HG03520 (cell line): ENCODE results near the gene CCDC197.

Experiments
- ATAC-seq: cut with Tn5 transposase; IDR thresholded peaks from one replicate; pipeline ENCODE4 v1.9.1; 2021; ENCODE audit warnings: mild to moderate bottlenecking, moderate library complexity; ENCODE audit not compliant: unreplicated experiment

Gene CCDC197

GRCh38 chr14:94040796-94041195, 43.7 kb downstream of the CCDC197 start:
- no peak for ATAC-seq

- no peak for ATAC-seq
Measured at GRCh38 chr14:94041551-94042346, 44.6 kb downstream of the CCDC197 start.

GRCh38 chr14:94042433-94043091, 45.5 kb downstream of the CCDC197 start:
- no peak for ATAC-seq

- no peak for ATAC-seq
Measured at GRCh38 chr14:94043111-94043755, 46.1 kb downstream of the CCDC197 start.

GRCh38 chr14:94043756-94044475, 46.8 kb downstream of the CCDC197 start:
- ATAC-seq: no peak

GRCh38 chr14:94044476-94045091, 47.5 kb downstream of the CCDC197 start:
- ATAC-seq: no peak

- ATAC-seq: no peak
Measured at GRCh38 chr14:94045101-94045500, 48.0 kb downstream of the CCDC197 start.

GRCh38 chr14:94045563-94046345, 48.7 kb downstream of the CCDC197 start:
- ATAC-seq: no peak

GRCh38 chr14:94046696-94047250, 49.7 kb downstream of the CCDC197 start:
- ATAC-seq: no peak

- no peak for ATAC-seq
Measured at GRCh38 chr14:94047581-94047980, 50.5 kb downstream of the CCDC197 start.

- ATAC-seq: no peak
Measured at GRCh38 chr14:94048691-94049624, 51.9 kb downstream of the CCDC197 start.

GRCh38 chr14:94049625-94050023, 52.5 kb downstream of the CCDC197 start:
- ATAC-seq: no peak

- no peak for ATAC-seq
Measured at GRCh38 chr14:94050231-94050880, 53.3 kb downstream of the CCDC197 start.

GRCh38 chr14:94051115-94051514, 54.0 kb downstream of the CCDC197 start:
- no peak for ATAC-seq

GRCh38 chr14:94051779-94052178, 54.7 kb downstream of the CCDC197 start:
- no peak for ATAC-seq

GRCh38 chr14:94052199-94052598, 55.1 kb downstream of the CCDC197 start:
- no peak for ATAC-seq

- ATAC-seq: no peak
Measured at GRCh38 chr14:94052662-94053061, 55.6 kb downstream of the CCDC197 start.

- ATAC-seq: no peak
Measured at GRCh38 chr14:94054401-94054800, 57.3 kb downstream of the CCDC197 start.
